Common myeloid progenitor, CD34-positive (primary cell): ENCODE data around the gene PNCK.
A peak's percentile ranks its signal among the peaks of the same experiment; 100 is the strongest.

Experiments used
- CTCF ChIA-PET: fragments of 350-600 bp; sonication (Branson Sonifier 250); formaldehyde crosslinking; loops from one replicate; lab custom pipeline; 2021; ENCODE audit warnings: antibody characterized with exemption; lab: Charles Lee
- POLR2A ChIA-PET: fragments of 350-600 bp; sonication (Branson Sonifier 250); formaldehyde crosslinking; loops from one replicate; lab custom pipeline; 2021; ENCODE audit warnings: antibody characterized with exemption; lab: Charles Lee
- DNase-seq, 3 donors: peaks; one replicate each; pipeline versions ENCODE4 v3.0.0 to v3.0.0-alpha.2; 2013
- H3K27ac ChIP-seq, 2 experiments: 1 replicate in 1 of 2; 2 replicates in 1 of 2; pipeline ENCODE4 v1.7.0; 2013; ENCODE audit warnings: inconsistent platforms in 2 of 2, low read length in 2 of 2, mild to moderate bottlenecking in 2 of 2, low read depth in 1 of 2, moderate library complexity in 1 of 2; ENCODE audit not compliant: severe bottlenecking in 2 of 2, insufficient read depth in 1 of 2, poor library complexity in 1 of 2
- H3K27me3 ChIP-seq, 5 experiments: replicated peaks in 2 of 5; 1 replicate in 3 of 5; 2 replicates in 2 of 5; pipeline versions ENCODE4 v1.6.1 to v1.7.0; 2013; ENCODE audit warnings: low read length in 4 of 5, mild to moderate bottlenecking in 2 of 5, moderate library complexity in 2 of 5, inconsistent platforms in 1 of 5; ENCODE audit not compliant: insufficient read depth in 5 of 5, control insufficient read depth in 4 of 5
- H3K36me3 ChIP-seq, 4 experiments: 1 replicate in 2 of 4; 2 replicates in 2 of 4; pipeline versions ENCODE4 v1.6.1 to v1.7.0; 2013; ENCODE audit warnings: low read length in 3 of 4, control low read depth in 1 of 4, mild to moderate bottlenecking in 1 of 4; ENCODE audit not compliant: control insufficient read depth in 4 of 4, insufficient read depth in 4 of 4
- H3K4me1 ChIP-seq, 4 experiments: 1 replicate in 3 of 4; 2 replicates in 1 of 4; pipeline versions ENCODE4 v1.6.1 to v1.7.1; 2013; ENCODE audit warnings: low read length in 3 of 4, mild to moderate bottlenecking in 3 of 4, control low read depth in 1 of 4, inconsistent platforms in 1 of 4, moderate library complexity in 1 of 4; ENCODE audit not compliant: control insufficient read depth in 4 of 4, insufficient read depth in 4 of 4; ENCODE audit errors: control extremely low read depth in 1 of 4
- H3K4me3 ChIP-seq, 7 experiments: 1 replicate in 4 of 7; 2 replicates in 3 of 7; pipeline versions ENCODE4 v1.5.1 to v1.7.0; 2013; ENCODE audit warnings: mild to moderate bottlenecking in 7 of 7, low read length in 6 of 7, moderate library complexity in 6 of 7, inconsistent platforms in 2 of 7, low read depth in 2 of 7, control low read depth in 1 of 7; ENCODE audit not compliant: insufficient read depth in 4 of 7, control insufficient read depth in 1 of 7; ENCODE audit errors: extremely low read depth in 1 of 7
- H3K9me3 ChIP-seq, 5 experiments: 1 replicate in 4 of 5; 2 replicates in 1 of 5; pipeline versions ENCODE4 v1.6.1 to v1.7.1; 2013; ENCODE audit warnings: low read length in 4 of 5, mild to moderate bottlenecking in 2 of 5, inconsistent platforms in 1 of 5, low read depth in 1 of 5, moderate library complexity in 1 of 5; ENCODE audit not compliant: control insufficient read depth in 4 of 5, insufficient read depth in 2 of 5; ENCODE audit errors: control extremely low read depth in 1 of 5
- WGBS: methylation state at CpG from one replicate; pipeline ENCODE4 v1.1.5; 2013; ENCODE audit not compliant: insufficient coverage; 5-methylcytosine and 5-hydroxymethylcytosine counted together

Gene PNCK

GRCh38 chrX:153637121-153638040, 36.2 kb downstream of the PNCK start:
- WGBS: 92% methylated on average over 19 of the region's 27 CpGs
- CTCF ChIA-PET: interaction anchor here (0.8 to 2.8 kb wide), 10 partner anchors 11 to 75 kb away, joined by 3 to 11 read pairs (median 4); no protein-coding TSS in a partner anchor

GRCh38 chrX:153636716-153637115, 36.9 kb downstream of the PNCK start:
- Histone ChIP-seq H3K36me3 (no peaks in the 10 kb centered on the region), H3K27me3 (peaks cover 0 to 49% (median 4%) of the 10 kb centered on the region in 5 experiments), H3K4me3 (no peak overlapping the region), H3K27ac (no peak overlapping the region), H3K9me3 (peaks cover 0 to 3% (median 0%) of the 10 kb centered on the region in 5 experiments), H3K4me1 (peaks cover 0 to 8% (median 3%) of the 10 kb centered on the region in 4 experiments)
- 85% methylated on average over 2 of the region's 5 CpGs for WGBS
- POLR2A ChIA-PET: no interaction called here
- no peak for DNase-seq
- CTCF ChIA-PET: interaction anchor here (0.6 to 2.8 kb wide), 13 partner anchors 8 to 112 kb away, joined by 3 to 12 read pairs (median 4); no protein-coding TSS in a partner anchor

More at GRCh38 chrX:153637121-153638040, 36.2 kb downstream of the PNCK start:
- DNase-seq: no peak
- Histone ChIP-seq H3K27me3 (peaks cover 0 to 53% (median 4%) of the 10 kb centered on the region in 5 experiments), H3K27ac (no peak overlapping the region), H3K36me3 (no peaks in the 10 kb centered on the region), H3K9me3 (no peaks in the 10 kb centered on the region), H3K4me1 (peaks cover 0 to 11% (median 3%) of the 10 kb centered on the region in 4 experiments), H3K4me3 (no peak overlapping the region)
- POLR2A ChIA-PET: no interaction called here

- Histone ChIP-seq H3K27me3 (peaks cover 0 to 42% (median 0%) of the 10 kb centered on the region in 5 experiments), H3K27ac (no peak overlapping the region), H3K4me1 (peaks cover 0 to 2% (median under 1%) of the 10 kb centered on the region in 4 experiments), H3K36me3 (no peaks in the 10 kb centered on the region), H3K9me3 (peaks cover 0 to 8% (median 2%) of the 10 kb centered on the region in 5 experiments), H3K4me3 (no peak overlapping the region)
- ChIA-PET CTCF (interaction anchor here (0.6 to 2.8 kb wide), 17 partner anchors 9 to 112 kb away, joined by 3 to 12 read pairs (median 4); no protein-coding TSS in a partner anchor), POLR2A (no interaction called here)
- peak; percentile 36 to 64 (median 50) for DNase-seq
- 84% methylated on average over 16 of the region's 21 CpGs for WGBS
Measured at GRCh38 chrX:153635788-153636668, 37.6 kb downstream of the PNCK start.

- Histone ChIP-seq H3K4me1 (no peaks in the 10 kb centered on the region), H3K36me3 (no peaks in the 10 kb centered on the region), H3K9me3 (peaks cover 0 to 8% (median 2%) of the 10 kb centered on the region in 5 experiments), H3K4me3 (no peak overlapping the region), H3K27ac (no peak overlapping the region), H3K27me3 (peaks cover 0 to 36% (median 0%) of the 10 kb centered on the region in 5 experiments)
- ChIA-PET CTCF (interaction anchor here (1.0 to 2.1 kb wide), 4 partner anchors 10 to 35 kb away, joined by 3 to 12 read pairs (median 6); no protein-coding TSS in a partner anchor), POLR2A (no interaction called here)
- no peak for DNase-seq
- WGBS: 95% methylated on average over 5 of the region's 6 CpGs
Measured at GRCh38 chrX:153635388-153635787, 38.2 kb downstream of the PNCK start.

GRCh38 chrX:153634832-153635231, 38.8 kb downstream of the PNCK start:
- CTCF ChIA-PET: interaction anchor here (1.3 to 2.1 kb wide), 3 partner anchors 10 to 30 kb away, joined by 5 to 12 read pairs (median 6); no protein-coding TSS in a partner anchor
- H3K27me3 ChIP-seq: peaks cover 0 to 31% (median 0%) of the 10 kb centered on the region in 5 experiments
- POLR2A ChIA-PET: no interaction called here
- no peaks in the 10 kb centered on the region for H3K36me3 ChIP-seq
- H3K27ac ChIP-seq: no peak overlapping the region
- WGBS: 93% methylated on average over 14 of the region's 15 CpGs
- peaks cover 0 to 8% (median 2%) of the 10 kb centered on the region in 5 experiments for H3K9me3 ChIP-seq
- H3K4me1 ChIP-seq: no peaks in the 10 kb centered on the region
- DNase-seq: no peak
- H3K4me3 ChIP-seq: no peak overlapping the region

GRCh38 chrX:153634236-153634635, 39.4 kb downstream of the PNCK start:
- WGBS: 100% methylated on average over 1 of the region's 9 CpGs
- ChIA-PET POLR2A (no interaction called here), CTCF (no interaction called here)
- Histone ChIP-seq H3K9me3 (peaks cover 0 to 8% (median 2%) of the 10 kb centered on the region in 5 experiments), H3K27ac (no peak overlapping the region), H3K4me3 (no peak overlapping the region), H3K27me3 (peaks cover 0 to 25% (median 0%) of the 10 kb centered on the region in 5 experiments), H3K4me1 (no peaks in the 10 kb centered on the region), H3K36me3 (no peaks in the 10 kb centered on the region)
- DNase-seq: no peak
